ENCODE measurements around the gene TSNAX. TPM values are rescaled to one million over a fixed set of nuclear protein-coding genes. Genes with fewer than 3 reads are reported as not detected.

TSNAX gene
- total and polyA plus RNA-seq, 4 donors: 11.4 to 41.1 (median 32.5) TPM

- TF ChIP-seq CTCF (IDR thresholded peaks at IDR 0.05; ENCODE audit: control extremely low read depth, extremely low read depth): no peak
- no peaks in the 10 kb centered on the region for H3K27me3 ChIP-seq (ENCODE audit: control insufficient read depth in 3 of 3, insufficient read depth in 3 of 3, low read length in 2 of 3)
- H3K9me3 ChIP-seq (ENCODE audit: control insufficient read depth in 4 of 4, insufficient read depth in 3 of 4, low read length in 3 of 4): no peaks in the 10 kb centered on the region
- 57 to 61% methylated on average over 2 of the region's 2 CpGs for WGBS, 2 donors
- ATAC-seq (ENCODE audit: insufficient read depth, low FRiP score): no peak
- peaks cover 0 to 7% (median 3%) of the 10 kb centered on the region in 4 donors for H3K36me3 ChIP-seq (ENCODE audit: control insufficient read depth in 4 of 4, insufficient read depth in 4 of 4, low read length in 4 of 4)
- H3K27ac ChIP-seq (ENCODE audit: low read depth in 1 of 2, low read length in 1 of 2): no peak overlapping the region
- DNase-seq: no peak
- no peak overlapping the region for H3K4me3 ChIP-seq
- peaks cover 0 to 14% (median 10%) of the 10 kb centered on the region in 5 donors for H3K4me1 ChIP-seq (ENCODE audit: control insufficient read depth in 5 of 5, insufficient read depth in 5 of 5, low read length in 5 of 5)
- no peak overlapping the region for H3K9ac ChIP-seq (ENCODE audit: insufficient read depth in 1 of 2, low read length in 2 of 2)
Observed at GRCh38 chr1:231550448-231550781, 21.9 kb downstream of the TSNAX start.

GRCh38 chr1:231553320-231553719, 24.9 kb downstream of the TSNAX start:
- Histone ChIP-seq H3K27ac (ENCODE audit: low read depth in 1 of 2, low read length in 1 of 2) (peak overlapping the region in 1 of 2 donors; percentile 21), H3K4me1 (ENCODE audit: control insufficient read depth in 5 of 5, insufficient read depth in 5 of 5, low read length in 5 of 5) (peaks cover 0 to 16% (median 0%) of the 10 kb centered on the region in 5 donors), H3K9me3 (ENCODE audit: control insufficient read depth in 4 of 4, insufficient read depth in 3 of 4, low read length in 3 of 4) (no peaks in the 10 kb centered on the region), H3K4me3 (no peak overlapping the region), H3K36me3 (ENCODE audit: control insufficient read depth in 4 of 4, insufficient read depth in 4 of 4, low read length in 4 of 4) (peaks cover 0 to 7% (median 3%) of the 10 kb centered on the region in 4 donors), H3K9ac (ENCODE audit: insufficient read depth in 1 of 2, low read length in 2 of 2) (no peak overlapping the region), H3K27me3 (ENCODE audit: control insufficient read depth in 3 of 3, insufficient read depth in 3 of 3, low read length in 2 of 3) (no peaks in the 10 kb centered on the region)
- DNase-seq (peak in 2 of 3 donors; percentile 28 to 29), ATAC-seq (ENCODE audit: insufficient read depth, low FRiP score) (no peak)
- no peak for TF ChIP-seq CTCF (IDR thresholded peaks at IDR 0.05; ENCODE audit: control extremely low read depth, extremely low read depth)
- 64 to 75% methylated on average over 2 of the region's 2 CpGs for WGBS, 2 donors

GRCh38 chr1:231554969-231555368, 26.5 kb downstream of the TSNAX start:
- H3K4me3 ChIP-seq: no peak overlapping the region
- peaks cover 0 to 6% (median 2%) of the 10 kb centered on the region in 4 donors for H3K36me3 ChIP-seq (ENCODE audit: control insufficient read depth in 4 of 4, insufficient read depth in 4 of 4, low read length in 4 of 4)
- ATAC-seq (ENCODE audit: insufficient read depth, low FRiP score): no peak
- 73 to 81% methylated on average over 2 of the region's 2 CpGs for WGBS, 2 donors
- peaks cover 0 to 18% (median 0%) of the 10 kb centered on the region in 5 donors for H3K4me1 ChIP-seq (ENCODE audit: control insufficient read depth in 5 of 5, insufficient read depth in 5 of 5, low read length in 5 of 5)
- no peak overlapping the region for H3K9ac ChIP-seq (ENCODE audit: insufficient read depth in 1 of 2, low read length in 2 of 2)
- H3K27ac ChIP-seq (ENCODE audit: low read depth in 1 of 2, low read length in 1 of 2): no peak overlapping the region
- H3K9me3 ChIP-seq (ENCODE audit: control insufficient read depth in 4 of 4, insufficient read depth in 3 of 4, low read length in 3 of 4): no peaks in the 10 kb centered on the region
- DNase-seq: no peak
- H3K27me3 ChIP-seq (ENCODE audit: control insufficient read depth in 3 of 3, insufficient read depth in 3 of 3, low read length in 2 of 3): no peaks in the 10 kb centered on the region
- no peak for TF ChIP-seq CTCF (IDR thresholded peaks at IDR 0.05; ENCODE audit: control extremely low read depth, extremely low read depth)

GRCh38 chr1:231557411-231557810, 28.9 kb downstream of the TSNAX start:
- peaks cover 0 to 10% (median 4%) of the 10 kb centered on the region in 4 donors for H3K36me3 ChIP-seq (ENCODE audit: control insufficient read depth in 4 of 4, insufficient read depth in 4 of 4, low read length in 4 of 4)
- H3K9me3 ChIP-seq (ENCODE audit: control insufficient read depth in 4 of 4, insufficient read depth in 3 of 4, low read length in 3 of 4): no peaks in the 10 kb centered on the region
- no peak overlapping the region for H3K27ac ChIP-seq (ENCODE audit: low read depth in 1 of 2, low read length in 1 of 2)
- H3K9ac ChIP-seq (ENCODE audit: insufficient read depth in 1 of 2, low read length in 2 of 2): no peak overlapping the region
- ATAC-seq (ENCODE audit: insufficient read depth, low FRiP score) (no peak), DNase-seq (no peak)
- H3K4me1 ChIP-seq (ENCODE audit: control insufficient read depth in 5 of 5, insufficient read depth in 5 of 5, low read length in 5 of 5): peaks cover 0 to 11% (median 0%) of the 10 kb centered on the region in 5 donors
- H3K27me3 ChIP-seq (ENCODE audit: control insufficient read depth in 3 of 3, insufficient read depth in 3 of 3, low read length in 2 of 3): no peaks in the 10 kb centered on the region
- no peak overlapping the region for H3K4me3 ChIP-seq
- TF ChIP-seq CTCF (IDR thresholded peaks at IDR 0.05; ENCODE audit: control extremely low read depth, extremely low read depth): no peak
- WGBS, 2 donors: 96 to 97% methylated on average over 1 of the region's 1 CpG

Measured in lung (tissue), 12 donors.